RPMI8226 (cell line): ENCODE measurements around the gene CPAMD8.

Experiments
- DNase-seq: peaks from one replicate; pipeline ENCODE4 v3.0.0-alpha.2; 2015

Gene CPAMD8

DNA sequence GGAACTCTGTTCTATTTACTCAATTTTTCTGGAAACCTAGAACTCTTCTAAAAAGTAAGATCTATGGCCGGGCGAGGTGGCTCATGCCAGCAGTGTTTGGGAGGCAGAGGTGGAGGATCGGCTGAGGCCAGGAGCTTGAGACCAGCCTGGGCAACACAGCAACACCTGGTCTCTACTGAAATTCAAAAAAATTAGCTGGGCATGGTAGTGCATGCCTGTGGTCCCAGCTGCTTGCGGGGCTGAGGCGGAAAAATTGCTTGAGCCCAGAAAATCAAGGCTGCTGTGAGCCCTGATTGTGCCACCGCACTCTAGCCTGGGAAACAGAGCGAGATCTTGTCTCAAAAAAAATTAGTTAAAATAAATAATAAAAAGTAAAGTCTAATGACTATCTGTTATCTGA lies 109.2 kb downstream of the CPAMD8 start:
- DNase-seq, result no peak

- no peak for DNase-seq
Measured at GRCh38 chr19:16915734-16916133, 110.9 kb downstream of the CPAMD8 start.

GRCh38 chr19:16915135-16915534 lies 111.5 kb downstream of the CPAMD8 start:
- no peak for DNase-seq

DNA sequence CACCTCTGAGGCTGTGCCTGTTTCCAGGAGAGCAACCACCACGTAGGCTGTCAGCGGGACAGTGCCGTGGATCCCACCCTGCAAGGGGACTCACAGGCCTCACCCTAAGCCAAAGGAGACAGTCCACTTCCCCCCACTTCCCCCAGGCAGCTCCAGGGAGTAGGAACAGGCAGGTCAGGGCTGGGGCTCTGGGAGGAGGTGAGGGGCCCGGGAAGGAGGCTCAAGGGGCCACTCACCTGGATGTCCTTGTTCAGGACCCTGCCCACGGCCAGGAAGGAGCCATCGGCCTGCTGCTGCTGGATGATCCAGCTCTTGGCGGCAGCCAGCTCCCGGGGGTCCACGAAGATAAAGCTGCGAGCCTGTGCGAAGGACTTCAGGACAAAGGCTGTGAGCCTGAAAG lies 112.2 kb downstream of the CPAMD8 start:
- no peak for DNase-seq

GRCh38 chr19:16912780-16913179 lies 113.8 kb downstream of the CPAMD8 start:
- no peak for DNase-seq

GRCh38 chr19:16911046-16911445 lies 115.6 kb downstream of the CPAMD8 start:
- DNase-seq, result no peak

GRCh38 chr19:16908759-16909158 lies 117.9 kb downstream of the CPAMD8 start:
- no peak for DNase-seq

DNA sequence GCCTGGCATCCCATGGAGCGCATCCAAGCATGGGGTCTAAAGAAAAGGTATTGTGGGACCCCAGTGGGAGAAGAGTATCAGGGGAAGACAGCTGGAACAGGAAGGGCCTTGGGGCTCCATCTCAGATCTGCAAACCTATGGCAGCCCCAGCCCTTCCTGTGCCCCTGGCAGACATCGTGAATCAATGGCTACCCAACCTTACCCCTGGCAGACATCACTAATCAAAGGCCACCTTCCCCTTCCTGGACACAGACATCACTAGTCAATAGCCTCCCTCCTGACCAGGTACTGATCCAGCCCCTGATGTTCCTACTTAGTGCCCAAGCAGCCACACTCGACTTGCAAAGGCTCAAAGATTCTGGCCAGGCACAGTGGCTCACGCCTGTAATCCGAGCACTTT lies 122.0 kb downstream of the CPAMD8 start:
- no peak for DNase-seq

GRCh38 chr19:16903347-16903746 lies 123.3 kb downstream of the CPAMD8 start:
- no peak for DNase-seq

DNA sequence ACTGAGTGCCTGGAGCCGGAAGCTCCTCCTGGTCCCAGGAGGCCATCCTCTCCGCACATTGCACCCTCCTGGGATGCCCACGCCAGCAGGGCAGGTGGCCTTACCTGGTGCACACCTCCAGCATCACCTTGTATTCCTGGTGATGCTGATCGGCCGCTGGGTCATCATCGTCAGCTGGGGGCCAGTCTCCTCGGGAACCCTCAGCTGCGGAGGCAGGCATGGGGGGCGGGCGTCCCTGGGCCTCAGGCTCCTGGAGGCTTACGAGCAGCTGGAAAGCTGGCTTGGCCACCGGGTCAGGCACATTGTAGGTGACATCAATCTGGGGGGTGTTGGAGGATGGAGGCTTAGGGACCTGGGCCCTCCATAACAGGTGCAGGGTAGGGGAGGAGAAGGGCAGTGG lies 124.1 kb downstream of the CPAMD8 start:
- no peak for DNase-seq

DNA sequence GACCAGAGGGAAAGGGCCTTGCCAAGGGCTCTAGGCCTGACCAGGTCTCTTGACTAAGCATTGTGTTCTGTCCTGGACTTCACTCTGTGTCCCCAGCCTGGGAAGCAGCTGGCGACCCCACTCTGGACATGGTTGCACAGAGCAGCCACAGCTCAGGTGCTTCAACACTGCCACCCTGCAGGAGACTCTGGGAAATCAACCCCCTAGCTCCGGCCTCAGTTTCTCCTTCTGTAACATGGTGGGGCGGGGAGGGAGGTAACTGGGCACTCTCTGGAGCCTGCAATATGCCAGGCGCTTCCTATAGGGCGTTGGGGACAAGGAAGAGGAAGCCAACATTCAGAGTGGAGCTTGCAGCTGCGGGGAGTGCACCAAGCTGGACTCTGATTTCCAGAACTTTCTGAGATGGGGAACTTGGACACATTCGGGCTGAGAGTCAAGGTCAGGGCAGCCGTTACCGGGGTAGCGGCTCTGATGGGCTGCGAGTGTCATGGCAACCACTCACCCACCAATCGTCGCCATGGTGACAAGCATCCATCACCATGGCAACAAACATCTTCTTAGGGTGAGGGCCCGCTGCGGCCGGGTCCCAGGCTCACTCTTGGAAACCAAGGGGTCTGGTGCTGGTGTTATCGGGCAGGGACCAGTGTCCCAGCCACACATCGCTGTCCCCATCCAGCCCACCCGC lies 125.0 kb downstream of the CPAMD8 start:
- DNase-seq, result no peak

GRCh38 chr19:16899566-16900075 lies 127.0 kb downstream of the CPAMD8 start:
- DNase-seq, result peak; percentile 73

- no peak for DNase-seq
Measured at GRCh38 chr19:16898361-16899015, 128.1 kb downstream of the CPAMD8 start.

- no peak for DNase-seq
Measured at GRCh38 chr19:16897856-16898161, 128.8 kb downstream of the CPAMD8 start.

- peak; percentile 78 for DNase-seq
Measured at GRCh38 chr19:16897029-16897855, 129.4 kb downstream of the CPAMD8 start.

DNA sequence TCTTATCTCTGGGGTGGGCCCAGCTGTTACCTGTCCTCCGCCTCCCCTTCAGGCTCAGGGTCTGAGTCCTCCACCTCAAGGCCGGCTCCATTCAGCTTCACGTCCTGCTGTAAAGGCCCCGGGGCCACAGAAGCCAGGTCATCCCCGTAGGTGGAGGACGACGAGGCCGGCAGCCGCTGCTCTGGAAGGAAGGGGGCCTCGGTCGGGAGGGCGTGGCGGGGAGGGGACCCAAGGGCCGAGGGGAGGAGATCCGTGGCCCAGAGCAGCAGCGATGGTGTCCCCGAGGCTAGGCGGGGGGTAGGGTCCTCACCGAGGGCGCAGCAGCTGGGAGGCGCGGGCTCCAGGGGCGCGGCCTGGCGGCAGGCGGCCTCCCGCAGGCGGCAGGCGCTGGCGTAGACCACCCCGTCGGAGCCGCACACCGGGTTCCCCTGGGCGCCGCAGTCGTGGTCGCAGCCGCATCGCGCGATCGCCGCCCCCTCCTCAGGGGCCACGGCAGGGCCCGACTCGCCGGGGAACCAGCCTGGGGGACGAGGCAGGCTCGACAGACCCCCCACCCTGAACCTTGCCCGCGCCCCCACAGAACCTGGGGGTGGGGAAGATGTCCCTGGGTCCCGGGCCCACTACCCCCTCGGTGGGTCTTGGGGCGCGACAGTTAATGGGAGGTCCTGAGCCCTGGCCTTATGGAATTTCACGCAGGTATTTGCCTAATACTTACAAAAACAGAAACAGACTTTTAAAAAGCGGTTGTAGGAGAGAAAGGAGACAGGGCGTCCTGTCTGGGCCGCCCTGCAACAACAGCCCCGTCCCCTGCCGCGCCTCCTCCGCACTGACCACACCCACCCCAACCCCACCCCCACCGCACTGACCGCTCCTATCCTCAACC lies 130.2 kb downstream of the CPAMD8 start:
- DNase-seq, result no peak

- no peak for DNase-seq
Measured at GRCh38 chr19:16895467-16896145, 131.0 kb downstream of the CPAMD8 start.

GRCh38 chr19:16894080-16894479 lies 132.5 kb downstream of the CPAMD8 start:
- DNase-seq, result no peak

DNA sequence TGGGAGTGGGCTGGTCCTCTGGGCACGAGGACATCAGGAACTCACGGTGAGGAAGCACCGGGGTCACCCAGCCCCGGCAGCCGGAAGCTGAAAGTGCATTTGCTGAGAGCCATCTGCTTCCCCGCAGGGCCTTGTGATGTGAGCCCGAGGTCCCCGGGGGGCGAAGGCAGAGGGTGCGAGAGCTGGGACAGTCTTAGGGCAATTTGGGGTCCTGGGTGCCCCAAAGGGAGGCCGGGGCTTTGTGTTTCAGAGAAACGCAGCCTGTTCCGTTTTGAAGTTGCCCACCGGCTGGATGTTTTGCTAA lies 133.0 kb downstream of the CPAMD8 start:
- DNase-seq, result no peak

- DNase-seq, result no peak
Measured at GRCh38 chr19:16892868-16893685, 133.5 kb downstream of the CPAMD8 start.

DNA sequence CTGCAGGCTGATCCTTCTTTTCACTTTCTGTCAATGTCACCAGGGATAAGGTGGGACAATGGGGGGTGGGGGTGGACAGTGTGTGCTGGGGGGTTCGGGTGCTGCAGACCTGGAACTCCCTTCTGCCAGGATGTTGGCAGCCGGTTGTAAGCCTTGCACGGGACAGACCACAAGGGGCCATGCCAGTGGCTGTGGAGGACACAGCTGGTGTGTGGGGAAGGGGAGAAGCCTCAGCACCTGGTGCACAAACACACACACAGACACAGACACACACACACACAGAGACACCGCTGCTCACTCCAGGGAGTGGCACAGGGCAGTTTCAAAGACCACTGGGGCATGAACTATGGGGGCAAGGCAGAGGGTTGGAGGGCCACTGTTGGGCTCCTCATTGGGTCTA lies 134.2 kb downstream of the CPAMD8 start:
- DNase-seq, result no peak
